ENCODE data around the gene RNLS. TPM values are rescaled to one million over a fixed set of nuclear protein-coding genes. Genes with fewer than 3 reads are reported as not detected.
A peak's percentile ranks its signal among the peaks of the same experiment; 100 is the strongest.

RNLS gene
- total RNA-seq, 2 donors from 2014 or later: 21.7 to 31.8 TPM

- Histone ChIP-seq H3K9me3 (no peaks in the 10 kb centered on the region), H3K27ac (no peak overlapping the region), H3K4me1 (replicated peaks) (no peaks in the 10 kb centered on the region), H3K4me3 (no peak overlapping the region), H3K27me3 (replicated peaks; ENCODE audit: insufficient read depth) (no peaks in the 10 kb centered on the region), H3K36me3 (no peaks in the 10 kb centered on the region)
- DNase-seq (ENCODE audit: low spot score): no peak
- whole genome bisulfite sequencing: 24% methylated on average over 2 of the region's 2 CpGs
- no peak for TF ChIP-seq CTCF (IDR thresholded peaks at IDR 0.05)
- no peak for TF ChIP-seq POLR2AphosphoS5 (IDR thresholded peaks at IDR 0.05)
- no peak for TF ChIP-seq POLR2A (IDR thresholded peaks at IDR 0.05)
- intact Hi-C loops (cut with DNase I): no loop called here
Measured at GRCh38 chr10:88237896-88238614, 345.1 kb downstream of the RNLS start.

GRCh38 chr10:88236121-88236743 lies 346.9 kb downstream of the RNLS start:
- H3K36me3 ChIP-seq: no peaks in the 10 kb centered on the region
- intact Hi-C loops (cut with DNase I): no loop called here
- H3K27ac ChIP-seq: no peak overlapping the region
- DNase-seq (ENCODE audit: low spot score): no peak
- WGBS: 96% methylated on average over 2 of the region's 2 CpGs
- H3K9me3 ChIP-seq: no peaks in the 10 kb centered on the region
- no peaks in the 10 kb centered on the region for H3K27me3 ChIP-seq (replicated peaks; ENCODE audit: insufficient read depth)
- no peak overlapping the region for H3K4me3 ChIP-seq
- TF ChIP-seq CTCF (IDR thresholded peaks at IDR 0.05): no peak
- peak; percentile 12 for TF ChIP-seq POLR2AphosphoS5 (IDR thresholded peaks at IDR 0.05)
- no peaks in the 10 kb centered on the region for H3K4me1 ChIP-seq (replicated peaks)

GRCh38 chr10:88234297-88234696 lies 348.8 kb downstream of the RNLS start:
- H3K36me3 ChIP-seq: no peaks in the 10 kb centered on the region
- no peak overlapping the region for H3K4me3 ChIP-seq
- WGBS: 32% methylated on average over 4 of the region's 4 CpGs
- TF ChIP-seq POLR2AphosphoS5 (IDR thresholded peaks at IDR 0.05): no peak
- TF ChIP-seq CTCF (IDR thresholded peaks at IDR 0.05): no peak
- no peak for TF ChIP-seq POLR2A (IDR thresholded peaks at IDR 0.05)
- intact Hi-C loops (cut with DNase I): no loop called here
- H3K27ac ChIP-seq: no peak overlapping the region
- peak; percentile 29 for DNase-seq (ENCODE audit: low spot score)
- no peaks in the 10 kb centered on the region for H3K9me3 ChIP-seq
- no peaks in the 10 kb centered on the region for H3K4me1 ChIP-seq (replicated peaks)
- no peaks in the 10 kb centered on the region for H3K27me3 ChIP-seq (replicated peaks; ENCODE audit: insufficient read depth)

GRCh38 chr10:88233870-88234269 lies 349.2 kb downstream of the RNLS start:
- H3K36me3 ChIP-seq: no peaks in the 10 kb centered on the region
- intact Hi-C loops (cut with DNase I): no loop called here
- TF ChIP-seq POLR2AphosphoS5 (IDR thresholded peaks at IDR 0.05) (no peak), POLR2A (IDR thresholded peaks at IDR 0.05) (no peak), CTCF (IDR thresholded peaks at IDR 0.05) (no peak)
- 65% methylated on average over 6 of the region's 6 CpGs for WGBS
- no peak overlapping the region for H3K4me3 ChIP-seq
- no peaks in the 10 kb centered on the region for H3K9me3 ChIP-seq
- no peak overlapping the region for H3K27ac ChIP-seq
- H3K4me1 ChIP-seq (replicated peaks): no peaks in the 10 kb centered on the region
- no peak for DNase-seq (ENCODE audit: low spot score)
- no peaks in the 10 kb centered on the region for H3K27me3 ChIP-seq (replicated peaks; ENCODE audit: insufficient read depth)
